ENCODE measurements around the gene AK6.

AK6 gene

GRCh38 chr5:69312459-69313160 is 56.7 kb downstream of the AK6 start:
- TF ChIP-seq POLR2AphosphoS5 (IDR thresholded peaks at IDR 0.05; ENCODE audit: low read depth) (no peak), SPI1 (IDR thresholded peaks at IDR 0.05; ENCODE audit: borderline replicate concordance, low read depth) (no peak), REST (IDR thresholded peaks at IDR 0.05; ENCODE audit: insufficient replicate concordance, low read depth) (no peak), GABPA (IDR thresholded peaks at IDR 0.05; ENCODE audit: low read depth) (no peak), CTCF (IDR thresholded peaks at IDR 0.05; ENCODE audit: insufficient read depth, low read length) (no peak)
- Histone ChIP-seq H3K27ac (replicated peaks) (no peak overlapping the region), H3K4me3 (replicated peaks; ENCODE audit: insufficient read depth, low read length) (no peak overlapping the region), H3K27me3 (ENCODE audit: insufficient read depth, poor library complexity, severe bottlenecking) (no peaks in the 10 kb centered on the region)
- DNase-seq (ENCODE audit: low read depth in 1 of 2, low spot score in 1 of 2): peak in 1 of 2 experiments; percentile 10

- H3K4me3 ChIP-seq (replicated peaks; ENCODE audit: insufficient read depth, low read length): no peak overlapping the region
- H3K27ac ChIP-seq (replicated peaks): no peak overlapping the region
- no peaks in the 10 kb centered on the region for H3K27me3 ChIP-seq (ENCODE audit: insufficient read depth, poor library complexity, severe bottlenecking)
- TF ChIP-seq CTCF (IDR thresholded peaks at IDR 0.05; ENCODE audit: insufficient read depth, low read length) (no peak), REST (IDR thresholded peaks at IDR 0.05; ENCODE audit: insufficient replicate concordance, low read depth) (no peak), SPI1 (IDR thresholded peaks at IDR 0.05; ENCODE audit: borderline replicate concordance, low read depth) (no peak), POLR2AphosphoS5 (IDR thresholded peaks at IDR 0.05; ENCODE audit: low read depth) (no peak), GABPA (IDR thresholded peaks at IDR 0.05; ENCODE audit: low read depth) (no peak)
- no peak for DNase-seq (ENCODE audit: low read depth in 1 of 2, low spot score in 1 of 2)
Measured at GRCh38 chr5:69309380-69309779, 59.9 kb downstream of the AK6 start.

- TF ChIP-seq REST (IDR thresholded peaks at IDR 0.05; ENCODE audit: insufficient replicate concordance, low read depth) (no peak), SPI1 (IDR thresholded peaks at IDR 0.05; ENCODE audit: borderline replicate concordance, low read depth) (no peak), GABPA (IDR thresholded peaks at IDR 0.05; ENCODE audit: low read depth) (no peak), CTCF (IDR thresholded peaks at IDR 0.05; ENCODE audit: insufficient read depth, low read length) (no peak), POLR2AphosphoS5 (IDR thresholded peaks at IDR 0.05; ENCODE audit: low read depth) (no peak)
Measured at GRCh38 chr5:69308046-69308553, 61.2 kb downstream of the AK6 start.

More at GRCh38 chr5:69308046-69308553, 61.2 kb downstream of the AK6 start:
- H3K27ac ChIP-seq (replicated peaks): no peak overlapping the region
- no peak overlapping the region for H3K4me3 ChIP-seq (replicated peaks; ENCODE audit: insufficient read depth, low read length)
- no peaks in the 10 kb centered on the region for H3K27me3 ChIP-seq (ENCODE audit: insufficient read depth, poor library complexity, severe bottlenecking)
- DNase-seq (ENCODE audit: low read depth in 1 of 2, low spot score in 1 of 2): no peak
